Ramos (cell line): ENCODE measurements around the gene SMU1.

ENCODE experiments used
- in situ Hi-C: fragments of 300-500 bp; cut with MboI; formaldehyde crosslinking; loops from one replicate; pipeline ENCODE4 v1.14.3; 2022; ENCODE audit warnings: low sequenced_read_pairs; ENCODE audit not compliant: unreplicated experiment

The SMU1 gene

DNA sequence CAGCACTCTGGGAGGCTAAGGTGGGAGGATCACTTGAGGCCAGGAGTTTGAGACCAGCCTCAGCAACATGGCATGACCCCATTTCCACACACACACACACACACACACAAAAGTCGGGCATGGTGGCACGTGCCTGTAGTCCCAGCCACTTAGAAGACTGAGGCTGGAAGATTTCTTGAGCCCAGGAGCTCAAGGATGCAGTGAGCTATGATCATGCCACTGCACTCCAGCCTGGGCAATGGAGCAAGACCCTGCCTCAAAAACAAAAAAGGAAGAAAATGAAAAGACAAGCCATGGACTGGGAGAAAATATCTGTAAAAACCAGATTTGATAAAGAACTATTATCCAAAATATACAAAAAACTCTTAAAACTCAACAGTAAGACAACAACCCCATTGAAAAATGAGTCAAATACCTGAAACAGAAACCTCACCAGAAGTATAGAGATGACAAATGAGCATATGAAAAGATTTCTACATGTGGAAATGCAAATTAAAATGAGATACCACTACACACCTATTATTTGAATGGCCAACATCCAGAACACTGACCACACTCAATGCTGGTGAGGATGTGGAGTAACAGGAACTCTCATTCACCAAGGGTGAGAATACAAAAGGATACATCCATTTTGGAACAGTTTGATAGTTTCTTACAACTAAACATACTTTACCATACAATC is 26.7 kb downstream of the SMU1 start:
- in situ Hi-C loops: no loop called here

DNA sequence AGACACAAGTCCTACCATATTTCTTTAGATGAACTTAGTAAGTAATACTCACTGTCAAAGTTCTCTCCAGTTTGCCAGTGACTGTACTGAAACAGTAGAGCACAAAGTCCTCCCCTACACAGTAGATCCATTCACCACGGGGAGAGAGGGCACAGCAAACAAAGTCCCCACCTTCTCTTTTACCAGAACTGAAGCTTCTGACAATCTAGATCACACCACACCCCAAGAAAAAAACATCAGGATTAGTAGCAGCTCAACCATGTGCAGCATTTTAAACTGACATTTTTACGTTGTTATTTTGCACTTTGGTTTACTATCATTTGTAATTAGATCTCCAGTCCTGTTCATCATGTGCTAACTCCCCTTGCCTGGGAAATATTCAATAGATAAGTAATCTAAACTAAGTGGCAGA is 28.4 kb downstream of the SMU1 start:
- in situ Hi-C loops: no loop called here

DNA sequence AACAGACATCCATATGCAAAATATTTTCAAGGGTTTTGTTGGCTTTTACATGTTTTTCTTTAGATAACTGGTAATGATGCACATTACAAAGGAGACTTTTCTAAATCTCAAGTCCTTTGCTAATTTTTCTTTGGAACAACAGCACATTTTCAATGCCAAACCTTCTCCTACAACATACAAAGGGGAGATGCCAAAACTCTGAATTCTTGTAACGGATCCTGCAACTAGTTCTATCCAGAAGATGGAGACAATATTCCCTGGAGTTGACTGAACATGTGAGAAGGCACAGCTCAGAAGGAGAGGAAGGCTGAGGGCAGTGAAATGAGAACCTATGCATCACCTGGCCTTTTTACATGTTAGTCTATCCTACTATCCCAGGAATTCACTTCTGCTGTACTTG is 30.4 kb downstream of the SMU1 start:
- in situ Hi-C loops: no loop called here

DNA sequence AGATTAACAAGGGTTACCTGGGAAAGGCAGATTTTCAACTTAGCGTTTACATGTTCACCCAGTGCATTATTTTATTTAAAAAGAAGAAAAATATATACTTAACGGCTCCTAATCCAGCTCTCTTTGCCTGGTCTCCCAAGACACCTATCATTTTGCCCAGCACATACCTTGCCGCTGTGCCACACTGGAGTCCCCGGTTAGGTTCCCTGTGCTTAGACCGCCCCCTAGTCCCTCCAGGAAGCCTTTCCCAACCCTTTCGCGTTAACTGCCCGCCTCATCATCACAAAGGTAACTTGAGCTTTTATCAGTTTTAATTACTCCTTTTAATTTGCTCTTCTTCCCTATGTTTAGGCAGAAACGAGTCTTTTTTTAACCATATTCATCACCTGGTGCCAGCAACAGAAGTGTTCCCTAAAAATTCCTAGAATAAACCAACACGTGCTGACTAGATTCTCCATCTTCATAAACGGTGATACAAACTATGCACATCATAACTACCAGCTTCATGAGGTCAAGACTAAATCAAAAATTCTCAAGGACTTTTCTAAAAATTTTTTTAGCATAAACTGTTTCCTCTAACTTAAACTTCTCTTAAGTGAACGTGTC is 31.7 kb downstream of the SMU1 start:
- in situ Hi-C loops: no loop called here

DNA sequence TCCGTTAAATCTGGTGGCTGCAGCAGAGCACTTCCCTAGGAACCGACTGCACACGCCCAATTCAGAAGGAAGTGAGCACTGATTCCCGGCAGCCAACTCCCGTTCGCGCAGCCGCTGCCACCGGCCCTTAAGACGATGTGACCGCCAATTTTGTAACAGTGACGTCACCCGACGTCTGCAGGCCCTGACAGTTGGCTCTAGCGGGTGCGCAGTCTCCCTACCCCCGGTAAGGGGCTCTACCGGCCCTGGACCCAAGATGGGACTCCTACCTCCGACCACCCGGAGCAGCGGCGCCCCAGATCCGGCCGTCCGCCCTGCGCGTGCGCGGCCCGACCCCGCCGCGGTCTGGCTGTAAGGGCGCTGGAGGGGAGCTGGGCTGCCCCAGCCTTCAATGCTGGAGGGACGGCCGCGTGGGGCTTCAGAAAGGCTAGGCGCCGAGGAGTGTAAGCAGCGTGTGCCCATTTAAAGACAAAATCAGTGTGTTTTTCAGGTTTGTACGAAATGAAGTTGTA is 32.3 kb downstream of the SMU1 start:
- in situ Hi-C loops: no loop called here

DNA sequence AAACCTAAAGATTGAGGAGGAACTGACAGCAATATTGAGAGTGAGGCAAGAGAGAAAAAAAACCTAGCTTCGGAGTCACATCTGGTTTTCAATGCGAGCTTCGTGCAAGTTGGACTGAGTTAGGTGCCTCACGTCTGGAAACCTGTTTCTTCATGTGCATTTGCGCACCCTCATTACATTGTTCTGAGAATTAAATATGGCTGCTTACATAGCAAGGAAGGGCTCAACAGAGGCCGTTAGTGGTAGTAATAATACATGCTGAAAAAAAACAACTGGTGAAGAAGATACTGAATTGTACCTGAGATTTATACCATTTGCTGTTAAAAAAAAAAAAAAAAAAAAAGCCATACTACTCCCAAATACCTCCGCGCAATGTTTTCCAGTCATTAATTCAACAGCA is 32.8 kb downstream of the SMU1 start:
- in situ Hi-C loops: no loop called here

DNA sequence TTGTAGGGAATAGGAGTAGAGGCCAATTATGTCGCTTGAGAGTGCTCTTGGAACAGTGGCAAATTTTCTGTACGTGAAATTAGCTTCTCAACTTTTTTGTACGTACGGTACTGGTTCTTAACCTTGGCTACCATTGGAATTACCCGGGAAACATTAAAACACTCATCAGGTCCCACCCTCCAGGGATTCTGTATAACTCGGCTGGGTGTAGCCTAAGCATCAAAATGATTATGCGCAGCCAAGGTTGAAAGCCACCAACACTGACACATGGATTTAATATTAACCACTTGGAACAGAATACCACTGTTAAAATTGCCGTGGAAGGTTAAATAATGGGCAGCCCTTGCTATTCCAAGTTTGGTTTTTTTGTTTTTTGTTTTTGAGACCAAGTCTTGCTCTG is 34.0 kb downstream of the SMU1 start:
- in situ Hi-C loops: no loop called here

DNA sequence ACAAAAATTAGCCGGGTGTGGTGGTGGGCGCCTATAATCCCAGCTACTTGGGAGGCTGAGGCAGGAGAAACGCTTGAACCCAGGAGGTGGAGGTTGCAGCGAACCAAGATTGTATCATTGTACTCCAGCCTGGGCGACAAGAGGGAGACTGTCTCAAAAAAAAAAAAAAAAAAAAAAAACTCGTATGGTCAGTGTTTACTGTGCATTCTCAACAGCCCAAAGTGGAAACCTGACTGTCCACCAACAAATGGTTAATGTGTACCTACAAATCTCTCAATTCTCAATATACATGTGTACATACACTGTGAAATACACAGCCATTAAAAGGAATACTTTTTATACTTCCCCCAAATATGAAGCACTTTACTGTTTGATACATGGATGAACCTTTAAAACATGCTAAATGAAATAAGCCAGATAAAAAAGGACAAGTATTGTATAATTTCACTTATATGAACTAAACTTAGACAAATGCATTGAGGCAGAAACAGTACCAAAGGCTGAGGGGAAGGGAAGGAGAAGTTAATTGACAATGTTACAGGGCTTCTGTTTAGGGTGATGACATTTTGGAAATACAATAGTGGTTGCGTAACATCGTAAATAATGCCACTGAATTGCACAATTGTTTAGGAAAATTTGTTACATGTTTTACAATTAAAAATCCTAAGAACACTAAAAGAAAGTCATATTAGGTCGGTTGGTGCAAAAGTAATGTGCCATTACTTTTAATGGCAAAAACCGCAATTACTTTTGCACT is 34.9 kb downstream of the SMU1 start:
- in situ Hi-C loops: no loop called here

DNA sequence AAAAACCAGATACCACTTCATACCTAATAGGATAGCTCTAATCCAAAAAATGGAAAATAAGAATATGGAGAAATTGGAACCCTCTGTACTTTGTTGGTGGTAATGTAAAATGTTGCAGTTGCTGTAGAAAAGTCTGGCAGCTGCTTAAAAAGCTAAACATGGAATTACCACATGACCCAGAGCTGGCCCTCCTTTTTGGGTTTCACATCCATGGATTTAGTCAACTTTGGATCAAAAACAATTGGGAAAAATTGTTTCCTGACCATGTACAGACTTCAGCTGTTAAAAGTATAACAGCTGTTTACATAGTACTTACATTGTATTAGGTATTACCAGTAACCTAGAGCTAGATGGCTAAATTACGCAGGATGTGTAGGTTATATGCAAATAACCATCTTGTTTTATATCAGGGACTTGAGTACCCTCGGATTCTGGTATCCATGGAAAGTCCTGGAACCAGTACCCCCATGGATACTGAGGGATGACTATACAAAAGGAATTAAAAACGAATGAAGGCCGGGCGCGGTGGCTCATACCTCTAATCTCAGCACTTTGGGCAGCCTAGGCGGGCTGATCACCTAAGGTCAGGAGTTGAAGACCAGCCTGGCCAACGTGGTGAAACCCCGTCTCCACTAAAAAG is 35.6 kb downstream of the SMU1 start:
- in situ Hi-C loops: no loop called here

DNA sequence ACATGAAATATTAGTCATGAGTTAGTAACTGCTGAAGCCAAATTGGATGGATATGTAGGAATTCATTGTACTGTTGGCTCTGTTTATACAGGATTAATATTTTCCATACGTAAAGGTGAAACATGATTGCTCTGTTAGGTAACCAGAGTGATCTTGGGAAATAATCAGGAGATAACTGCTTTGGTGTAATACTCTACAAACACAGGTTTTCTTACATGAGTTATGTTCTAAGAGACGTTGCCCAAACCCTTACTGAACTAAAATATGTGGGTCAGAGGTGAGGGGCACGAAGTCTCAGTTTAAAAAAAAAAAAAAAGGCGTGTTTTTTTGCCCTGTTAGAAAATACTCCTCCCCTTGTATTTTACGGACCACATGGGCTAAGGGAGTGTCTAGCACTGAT is 43.6 kb downstream of the SMU1 start:
- in situ Hi-C loops: no loop called here

DNA sequence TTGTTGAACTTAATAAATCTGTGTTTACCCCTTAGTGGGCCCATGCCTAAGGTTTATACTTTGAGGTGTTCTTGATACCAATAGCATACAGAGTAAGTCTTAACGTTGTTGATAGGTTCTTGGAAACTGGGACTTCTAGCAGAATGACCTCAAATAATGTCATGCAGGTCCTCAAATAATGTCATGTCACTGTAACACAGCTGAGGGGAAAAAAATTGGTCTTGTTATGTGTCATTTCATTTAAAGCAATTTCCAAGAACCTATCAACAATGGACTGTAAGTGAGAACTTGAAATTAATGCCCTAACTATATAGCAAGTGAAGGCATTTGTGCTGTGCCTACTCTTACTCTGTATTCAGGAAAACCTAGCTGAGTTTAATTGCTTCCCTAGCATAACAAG is 44.2 kb downstream of the SMU1 start:
- in situ Hi-C loops: no loop called here

DNA sequence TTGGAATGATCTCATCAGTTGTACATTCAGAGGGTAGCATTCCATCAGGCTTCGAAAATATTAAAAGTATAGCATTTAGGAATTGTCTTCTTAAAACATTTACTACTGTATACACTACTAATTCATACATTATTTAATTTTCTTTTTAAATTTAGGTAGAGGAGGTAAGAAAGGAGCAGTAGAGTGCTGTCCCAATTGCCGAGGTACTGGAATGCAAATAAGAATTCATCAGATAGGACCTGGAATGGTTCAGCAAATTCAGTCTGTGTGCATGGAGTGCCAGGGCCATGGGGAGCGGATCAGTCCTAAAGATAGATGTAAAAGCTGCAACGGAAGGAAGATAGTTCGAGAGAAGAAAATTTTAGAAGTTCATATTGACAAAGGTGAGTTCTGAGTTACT is 46.2 kb downstream of the SMU1 start:
- in situ Hi-C loops: no loop called here

DNA sequence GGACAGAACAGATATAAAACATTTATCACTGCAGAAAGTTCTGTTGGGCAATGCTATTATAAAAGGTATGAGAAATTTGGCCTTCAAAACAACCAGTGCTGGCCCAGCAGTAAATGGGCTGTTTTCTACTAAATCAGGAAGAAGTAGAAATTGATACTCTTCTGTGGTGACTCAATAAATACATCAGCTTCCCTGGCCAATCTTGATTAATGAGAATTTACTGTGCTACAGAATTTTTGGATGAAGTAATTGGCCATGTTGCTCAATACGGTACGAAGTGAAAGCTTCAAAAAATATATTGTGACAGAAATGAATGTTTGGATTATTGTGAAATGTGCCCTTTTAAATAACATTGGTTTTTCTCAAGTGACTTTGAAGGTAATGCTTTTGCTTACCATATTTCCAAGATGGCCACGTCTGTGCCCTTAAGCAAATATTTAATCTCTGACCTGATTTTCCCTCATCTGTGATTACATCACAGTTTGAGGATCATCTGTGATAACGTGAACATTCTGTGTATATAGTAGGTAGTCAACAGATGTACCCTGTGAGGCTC is 47.2 kb downstream of the SMU1 start:
- in situ Hi-C loops: no loop called here

DNA sequence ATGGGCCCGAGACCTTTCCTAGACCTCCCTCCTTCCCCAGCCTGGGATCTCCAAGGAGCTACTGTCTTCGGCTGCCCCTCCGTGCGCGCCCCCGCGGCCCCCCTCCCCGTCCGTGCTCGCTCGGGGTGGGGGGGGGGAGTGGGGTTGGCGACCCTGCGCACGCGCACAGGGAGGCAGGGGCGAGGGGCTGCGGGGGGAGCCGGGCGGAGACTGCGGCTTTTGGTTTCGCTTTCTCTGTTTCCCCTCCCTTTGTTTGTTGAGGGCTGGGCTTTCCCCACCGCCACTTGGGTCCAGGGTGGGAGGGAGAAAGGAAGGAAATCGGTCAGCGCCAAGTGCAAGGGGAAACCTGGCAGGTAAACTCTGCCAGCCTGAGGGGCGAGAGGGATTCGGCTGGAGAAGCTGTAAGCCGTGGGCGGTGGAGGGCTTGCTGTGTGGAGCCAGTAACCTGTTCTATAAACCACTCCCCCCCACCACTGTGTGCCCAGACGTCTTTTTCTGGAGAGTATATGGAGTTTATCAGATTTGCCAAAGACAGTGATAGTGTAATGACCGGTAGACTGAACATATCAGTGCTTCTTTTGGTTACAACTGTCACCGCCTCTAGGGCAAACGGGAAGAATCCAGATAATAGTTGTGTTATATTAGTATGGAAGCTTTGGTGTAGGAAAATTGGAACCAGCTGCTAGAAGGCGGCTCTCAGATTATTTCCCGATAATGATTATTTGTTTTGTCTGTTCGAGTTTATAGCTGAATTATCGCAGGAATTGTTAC is 50.7 kb downstream of the SMU1 start:
- in situ Hi-C loops: no loop called here

DNA sequence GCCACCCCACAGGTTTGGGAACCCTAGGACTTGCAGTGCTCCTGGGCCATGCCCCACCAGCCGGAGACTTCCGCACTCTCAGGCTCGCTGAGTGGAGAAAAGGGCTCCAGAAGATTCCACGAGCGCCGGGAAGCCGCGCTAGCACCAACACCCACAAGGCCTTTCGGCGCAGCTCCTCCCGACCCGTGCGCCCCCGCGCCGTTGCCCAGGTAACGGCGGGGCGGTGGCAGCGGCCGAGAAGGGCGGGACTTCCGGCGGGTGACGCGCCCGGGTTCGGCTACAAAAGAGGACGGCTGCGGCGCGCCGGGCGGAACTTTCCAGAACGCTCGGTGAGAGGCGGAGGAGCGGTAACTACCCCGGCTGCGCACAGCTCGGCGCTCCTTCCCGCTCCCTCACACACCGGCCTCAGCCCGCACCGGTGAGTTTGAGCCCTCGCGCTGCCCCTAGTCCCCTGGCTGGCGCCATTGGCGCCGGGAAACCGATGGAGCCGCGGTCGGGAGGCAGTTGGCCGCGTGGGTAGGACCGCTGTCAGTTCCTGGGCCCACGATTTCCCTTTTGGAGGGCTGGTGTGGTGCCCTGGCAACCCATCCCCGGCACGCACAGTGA is 51.4 kb downstream of the SMU1 start, which contains the start of gene DNAJA1:
Gene DNAJA1 (plus strand): TSS at position 308 of the 606 bp plus-strand sequence. CDS start 1,212 bp downstream, outside the sequence.
- in situ Hi-C loops: no loop called here

DNA sequence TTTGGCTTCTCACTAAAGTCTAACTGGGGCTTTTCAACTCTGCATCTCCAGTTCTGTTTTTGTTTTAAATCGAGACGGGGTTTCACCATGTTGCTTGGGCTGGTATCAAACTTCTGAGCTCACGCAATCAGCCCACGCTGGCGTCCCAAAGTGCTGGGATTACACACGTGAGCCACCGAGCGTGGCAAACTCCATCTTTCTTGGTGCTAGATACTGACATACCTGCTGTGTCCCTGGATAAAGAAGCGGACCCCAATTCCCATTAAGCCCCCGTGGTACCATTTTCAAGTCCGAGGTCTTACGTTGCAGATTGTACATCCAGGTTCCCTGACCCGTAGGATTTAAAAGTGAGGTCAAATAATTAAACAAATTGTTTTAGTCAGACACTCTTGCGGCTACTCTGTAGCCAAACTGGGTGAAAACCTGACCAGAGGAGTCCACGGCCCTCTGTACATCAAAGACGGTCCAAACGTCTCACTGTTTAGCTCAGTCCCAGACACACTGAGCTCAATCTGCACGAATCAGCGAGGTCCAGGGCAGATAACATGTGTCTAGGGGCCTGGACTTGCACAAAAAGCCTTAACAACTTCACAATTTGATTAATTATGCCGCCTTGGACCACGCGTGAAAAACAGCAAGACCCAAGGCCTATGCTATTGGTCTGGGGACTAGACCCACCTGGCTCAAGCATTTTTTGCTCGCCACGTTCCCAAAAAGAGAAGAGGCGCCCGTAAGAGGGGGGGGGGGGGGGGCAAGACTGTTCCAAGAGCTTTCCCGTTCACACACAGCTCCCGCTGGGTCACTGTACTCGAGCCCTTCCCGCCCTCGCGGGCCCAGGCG is 52.1 kb downstream of the SMU1 start:
- in situ Hi-C loops: no loop called here

DNA sequence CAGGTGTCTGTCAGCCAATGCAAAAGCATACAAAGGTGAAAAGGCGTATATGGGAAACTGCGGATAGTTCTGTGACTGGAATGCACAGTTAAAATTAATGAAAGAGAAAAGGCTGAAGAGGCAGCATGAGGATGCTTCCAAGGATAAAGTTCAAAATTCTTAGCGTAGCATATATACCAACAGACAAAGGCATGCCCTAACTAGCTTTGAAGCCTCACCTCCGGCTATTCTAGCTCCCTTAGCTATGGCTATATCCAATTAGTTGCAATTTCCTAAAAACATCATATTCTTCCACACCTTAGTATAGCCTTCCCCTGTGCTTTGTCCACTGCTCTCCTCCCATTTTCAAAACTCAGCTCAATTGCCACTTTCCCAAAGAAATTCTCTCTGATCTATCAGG is 52.8 kb downstream of the SMU1 start:
- in situ Hi-C loops: no loop called here

DNA sequence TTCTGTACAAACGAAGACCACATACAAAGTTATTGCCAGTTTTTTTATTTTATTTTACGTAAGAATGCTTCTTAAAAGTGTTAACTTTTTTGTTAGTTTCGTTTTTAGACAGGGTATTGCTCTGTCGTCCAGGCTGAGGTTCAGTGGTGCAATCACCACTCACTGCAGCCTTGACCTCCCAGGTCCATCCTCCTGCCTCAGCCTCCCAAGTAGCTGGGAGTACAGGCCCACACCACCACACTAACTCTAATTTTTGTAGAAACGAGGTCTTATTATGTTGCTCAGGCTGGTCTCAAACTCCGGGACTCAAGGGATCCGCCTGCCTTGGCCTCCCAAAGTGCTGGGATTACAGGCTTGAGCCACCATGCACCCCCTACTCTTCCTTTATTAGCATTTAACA is 53.7 kb downstream of the SMU1 start:
- in situ Hi-C loops: no loop called here

DNA sequence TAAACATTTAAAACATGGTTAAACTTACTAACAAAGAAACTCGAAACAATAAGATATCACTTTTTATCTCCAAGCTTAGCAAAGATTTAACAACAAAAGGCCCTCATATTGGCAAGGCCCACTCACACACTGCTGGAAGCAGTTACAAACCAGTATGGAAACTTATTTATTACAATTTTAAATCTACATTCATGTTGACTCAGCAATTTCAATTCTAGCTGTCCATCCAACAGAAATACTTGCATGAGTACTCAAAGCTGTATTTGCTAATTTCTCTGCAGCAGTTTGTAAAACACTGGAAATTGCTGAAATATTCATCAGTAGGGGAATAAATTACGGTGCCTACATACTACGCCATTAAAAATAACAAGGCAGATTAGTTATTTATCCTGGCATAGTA is 54.2 kb downstream of the SMU1 start:
- in situ Hi-C loops: no loop called here
